GM12873 (cell line): ENCODE measurements around the gene RAB5A.

Experiments used
- CTCF ChIP-seq: IDR thresholded peaks from 2 replicates; pipeline ENCODE4 v1.5.1; 2012; ENCODE audit warnings: low read depth, mild to moderate bottlenecking, moderate library complexity, low read length, control low read depth; ENCODE audit not compliant: insufficient read depth; ENCODE audit errors: missing control alignments

RAB5A gene

GRCh38 chr3:20012164-20012563, 65.3 kb downstream of the RAB5A start, which contains the start of gene PP2D1:
Gene PP2D1 (minus strand): TSS chr3:20012264. CDS start chr3:20012072, 192 bp downstream.
- TF ChIP-seq CTCF = no peak

GRCh38 chr3:20013396-20013795, 66.5 kb downstream of the RAB5A start:
- no peak for TF ChIP-seq CTCF

- TF ChIP-seq CTCF = no peak
These were observed 68.6 kb downstream of the RAB5A start for GRCh38 chr3:20015525-20015924.

GRCh38 chr3:20022954-20023622, 76.2 kb downstream of the RAB5A start:
- no peak for TF ChIP-seq CTCF

GRCh38 chr3:20023623-20024405, 76.9 kb downstream of the RAB5A start:
- no peak for TF ChIP-seq CTCF

- TF ChIP-seq CTCF = no peak
These were observed 80.2 kb downstream of the RAB5A start for GRCh38 chr3:20027136-20027535.

- TF ChIP-seq CTCF = no peak
These were observed 82.0 kb downstream of the RAB5A start for GRCh38 chr3:20028905-20029331.
